ACC112 (cell line): Measurements from ENCODE around the gene SH3PXD2A.

ENCODE experiments used
- H2AFZ ChIP-seq: fragments of 200-600 bp; sonication (generic); one replicate; pipeline ENCODE4 v1.6.0; 2017; ENCODE audit warnings: antibody characterized with exemption, low read length; ENCODE audit not compliant: unreplicated experiment
- H3K27ac ChIP-seq: fragments of 200-600 bp; sonication (generic); 2 replicates; pipeline ENCODE4 v1.5.1; 2014; ENCODE audit warnings: low read depth, mild to moderate bottlenecking, antibody characterized with exemption, low read length, moderate library complexity
- H3K27me3 ChIP-seq: fragments of 200-600 bp; sonication (generic); 2 replicates; pipeline ENCODE4 v1.6.1; 2014; ENCODE audit warnings: mild to moderate bottlenecking, antibody characterized with exemption, low read length, moderate library complexity, mixed read lengths; ENCODE audit not compliant: insufficient read depth
- H3K36me3 ChIP-seq: fragments of 200-600 bp; sonication (generic); 2 replicates; pipeline ENCODE4 v1.6.1; 2016; ENCODE audit warnings: mild to moderate bottlenecking, antibody characterized with exemption, low read length, moderate library complexity, mixed read lengths; ENCODE audit not compliant: insufficient read depth
- H3K4me1 ChIP-seq: fragments of 200-600 bp; sonication (generic); one replicate; pipeline ENCODE4 v1.6.1; 2016; ENCODE audit warnings: low read length, mixed read lengths; ENCODE audit not compliant: insufficient read depth, unreplicated experiment, control insufficient read depth
- H3K4me3 ChIP-seq: fragments of 200-600 bp; sonication (generic); 2 replicates; pipeline ENCODE4 v1.5.1; 2014; ENCODE audit warnings: mild to moderate bottlenecking, low read depth, low read length
- H3K79me2 ChIP-seq: fragments of 200-600 bp; sonication (generic); one replicate; pipeline ENCODE4 v1.6.0; 2016; ENCODE audit warnings: low read length; ENCODE audit not compliant: control insufficient read depth, unreplicated experiment, insufficient read depth

The SH3PXD2A gene

GRCh38 chr10:103618575-103619423 is 236.6 kb downstream of the SH3PXD2A start:
- Histone ChIP-seq H3K4me3 (no peak overlapping the region), H3K36me3 (no peaks in the 10 kb centered on the region), H3K27me3 (no peaks in the 10 kb centered on the region), H3K79me2 (no peaks in the 10 kb centered on the region), H2AFZ (no peak overlapping the region), H3K27ac (peak overlapping the region; percentile 38; the same call in 1 of the 2 replicates), H3K4me1 (peaks cover 55% of the 10 kb centered on the region)

DNA sequence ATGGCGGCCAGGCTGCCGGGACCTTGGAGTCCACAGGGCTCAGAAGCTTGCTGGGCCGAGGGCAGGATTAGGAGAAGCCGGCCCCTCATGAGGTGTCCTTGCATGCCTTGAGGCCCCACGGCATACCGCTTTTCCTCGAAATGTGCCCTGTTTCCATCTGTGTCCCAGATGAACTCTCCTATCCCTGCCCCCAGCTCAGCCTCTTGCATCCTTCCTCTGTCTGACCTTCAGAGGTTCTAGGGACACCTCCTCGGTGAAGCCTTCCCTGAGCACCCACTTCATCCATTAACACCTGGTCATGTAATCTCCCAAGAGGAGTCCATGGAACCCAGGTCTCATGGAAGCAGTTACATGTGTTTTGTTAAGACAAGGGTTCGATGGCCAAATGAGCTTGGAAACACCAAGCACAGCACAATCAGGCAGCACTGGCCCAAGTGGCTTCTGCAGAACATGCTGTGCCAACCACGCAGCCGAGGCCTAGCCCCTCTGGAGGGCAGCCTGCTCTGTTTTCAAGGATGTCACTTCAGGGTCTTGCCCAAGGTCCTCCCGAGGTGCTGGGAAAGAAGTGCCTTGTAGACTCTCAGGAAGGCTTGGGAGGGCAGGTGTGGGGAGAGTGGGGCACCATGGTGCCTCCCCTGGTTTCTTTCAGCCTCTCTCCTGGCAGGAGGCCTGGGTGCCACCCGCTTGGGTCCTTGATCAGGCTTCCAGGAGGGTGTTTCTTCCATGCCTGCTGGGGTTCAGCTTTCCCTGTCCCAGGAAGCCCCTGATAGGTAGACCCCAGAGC is 237.6 kb downstream of the SH3PXD2A start:
- Histone ChIP-seq H3K79me2 (no peaks in the 10 kb centered on the region), H3K4me1 (peaks cover 59% of the 10 kb centered on the region), H3K4me3 (no peak overlapping the region), H3K27ac (no peak overlapping the region), H2AFZ (no peak overlapping the region), H3K36me3 (no peaks in the 10 kb centered on the region), H3K27me3 (no peaks in the 10 kb centered on the region)

DNA sequence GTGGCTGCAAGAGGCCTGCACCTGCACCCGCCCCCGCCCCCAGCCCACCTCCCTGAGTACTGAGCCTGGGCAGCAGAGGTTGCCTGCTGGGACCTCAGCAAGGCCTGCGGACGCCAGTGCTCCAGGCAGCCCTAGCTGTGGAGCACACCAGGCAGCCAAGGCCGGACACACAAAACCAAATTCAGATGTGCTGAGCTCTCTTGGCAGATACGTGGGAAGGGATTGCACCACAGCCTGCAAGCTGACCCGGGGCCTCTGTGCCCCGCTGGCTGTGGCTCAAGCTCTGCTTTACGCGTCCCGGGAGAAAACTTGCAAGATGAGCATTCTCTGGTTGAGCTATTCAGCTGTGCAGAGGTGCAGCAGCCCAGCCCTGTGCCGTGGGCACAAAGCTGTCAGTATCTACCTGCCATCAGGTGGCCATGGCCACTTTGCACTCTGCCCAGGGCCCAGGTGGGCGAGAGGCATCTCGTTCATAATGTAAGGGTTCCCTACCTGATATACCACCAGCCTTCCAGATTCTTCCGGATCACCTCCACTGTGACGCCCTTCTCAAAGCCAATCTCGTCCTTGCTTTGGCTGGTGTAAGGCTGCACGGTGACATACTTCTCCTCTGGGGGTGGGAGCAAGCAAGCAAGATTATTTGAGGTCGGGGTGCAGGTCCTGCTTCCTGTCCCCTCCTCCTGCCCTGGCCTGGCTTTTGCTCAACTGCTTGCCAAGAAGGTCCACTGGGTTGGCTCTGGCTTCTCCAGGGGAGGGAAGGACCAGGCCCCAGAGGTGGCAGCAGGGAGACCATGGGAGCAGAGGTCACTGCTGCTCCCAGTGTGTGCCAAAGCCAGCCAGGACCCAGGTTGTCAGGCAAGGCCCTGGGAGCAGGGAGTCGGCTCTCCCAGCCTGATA is 238.4 kb downstream of the SH3PXD2A start:
- Histone ChIP-seq H3K27me3 (no peaks in the 10 kb centered on the region), H2AFZ (no peak overlapping the region), H3K4me1 (peaks cover 67% of the 10 kb centered on the region), H3K79me2 (no peaks in the 10 kb centered on the region), H3K27ac (no peak overlapping the region), H3K4me3 (no peak overlapping the region), H3K36me3 (no peaks in the 10 kb centered on the region)

GRCh38 chr10:103614306-103615158 is 240.8 kb downstream of the SH3PXD2A start:
- H3K27me3 ChIP-seq, result no peaks in the 10 kb centered on the region
- H2AFZ ChIP-seq, result no peak overlapping the region
- no peaks in the 10 kb centered on the region for H3K36me3 ChIP-seq
- no peak overlapping the region for H3K4me3 ChIP-seq
- H3K4me1 ChIP-seq, result peaks cover 63% of the 10 kb centered on the region
- no peaks in the 10 kb centered on the region for H3K79me2 ChIP-seq
- H3K27ac ChIP-seq, result no peak overlapping the region

- H3K4me3 ChIP-seq, result no peak overlapping the region
- H3K36me3 ChIP-seq, result no peaks in the 10 kb centered on the region
- H3K79me2 ChIP-seq, result no peaks in the 10 kb centered on the region
- H2AFZ ChIP-seq, result no peak overlapping the region
- no peak overlapping the region for H3K27ac ChIP-seq
- H3K27me3 ChIP-seq, result no peaks in the 10 kb centered on the region
- H3K4me1 ChIP-seq, result peaks cover 54% of the 10 kb centered on the region
These were observed 241.8 kb downstream of the SH3PXD2A start for GRCh38 chr10:103613616-103614015.

DNA sequence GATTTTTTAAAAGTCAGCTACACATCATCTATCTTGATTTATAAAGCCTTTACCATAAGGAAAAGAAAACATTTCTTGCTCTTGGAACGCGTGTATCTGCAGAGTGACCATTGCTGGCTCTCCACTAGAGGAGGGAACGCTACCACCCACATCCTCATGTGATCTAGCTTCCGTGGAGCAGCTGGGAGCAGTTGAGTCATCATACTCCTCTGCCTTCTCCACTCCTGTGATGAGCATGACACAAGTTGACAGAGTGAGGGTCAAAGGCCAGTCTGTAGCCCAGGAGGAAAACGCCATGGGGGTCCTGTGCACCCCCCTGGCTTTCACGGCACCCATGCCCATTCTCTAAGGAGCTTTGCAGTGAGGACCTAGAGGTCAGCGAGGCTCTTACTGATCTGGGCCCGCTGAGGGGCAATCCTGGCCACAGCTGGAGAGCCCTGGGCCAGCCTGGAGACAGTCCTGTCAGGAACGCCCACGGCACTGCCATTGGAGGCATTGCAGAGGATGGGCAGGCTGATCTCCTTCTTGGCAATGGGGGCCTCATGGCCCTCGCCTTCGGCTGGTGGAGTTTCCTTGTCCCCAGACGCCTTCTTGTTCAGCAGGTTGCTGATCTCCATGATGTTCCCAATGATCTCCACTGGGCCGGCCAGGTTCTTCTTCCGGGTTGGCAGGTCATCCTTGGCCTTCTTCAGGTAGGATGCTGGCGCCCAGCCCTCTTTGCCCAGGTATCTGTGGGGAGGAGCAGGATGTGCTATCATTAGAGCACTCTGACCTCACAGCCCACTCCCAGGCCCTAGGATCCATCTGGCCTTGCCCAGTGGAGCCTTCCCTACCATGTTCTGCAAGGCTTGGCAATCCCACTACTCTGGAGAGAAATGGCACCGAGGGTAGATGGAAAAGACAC is 242.7 kb downstream of the SH3PXD2A start:
- Histone ChIP-seq H3K4me3 (no peak overlapping the region), H3K4me1 (peaks cover 45% of the 10 kb centered on the region), H3K79me2 (no peaks in the 10 kb centered on the region), H3K36me3 (no peaks in the 10 kb centered on the region), H3K27me3 (no peaks in the 10 kb centered on the region), H3K27ac (no peak overlapping the region), H2AFZ (no peak overlapping the region)

- H3K4me3 ChIP-seq, result no peak overlapping the region
- no peaks in the 10 kb centered on the region for H3K79me2 ChIP-seq
- H3K27me3 ChIP-seq, result no peaks in the 10 kb centered on the region
- no peaks in the 10 kb centered on the region for H3K36me3 ChIP-seq
- H2AFZ ChIP-seq, result no peak overlapping the region
- H3K4me1 ChIP-seq, result peaks cover 29% of the 10 kb centered on the region
- H3K27ac ChIP-seq, result no peak overlapping the region
These were observed 244.4 kb downstream of the SH3PXD2A start for GRCh38 chr10:103610921-103611511.

DNA sequence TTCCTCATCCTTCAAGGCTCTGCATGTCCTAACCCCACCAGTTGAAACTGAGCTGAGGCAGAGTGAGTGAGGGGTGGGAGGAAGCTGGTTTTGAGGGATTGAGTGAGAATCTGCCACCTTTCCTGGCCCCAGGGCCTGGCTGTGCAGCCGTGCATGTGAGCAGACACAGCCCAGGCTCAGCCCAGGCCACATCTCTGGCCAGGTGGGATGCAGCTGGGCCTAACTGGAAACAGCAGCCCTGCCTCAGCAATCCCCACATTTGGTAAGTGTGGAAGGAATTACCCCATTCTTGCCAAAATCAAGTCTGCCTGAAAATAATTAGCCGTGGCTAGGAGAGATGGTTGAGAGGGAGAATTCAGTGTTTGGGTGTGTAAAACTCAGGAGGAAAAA is 245.3 kb downstream of the SH3PXD2A start:
- H3K36me3 ChIP-seq, result no peaks in the 10 kb centered on the region
- no peaks in the 10 kb centered on the region for H3K79me2 ChIP-seq
- peaks cover 21% of the 10 kb centered on the region for H3K4me1 ChIP-seq
- no peak overlapping the region for H2AFZ ChIP-seq
- no peaks in the 10 kb centered on the region for H3K27me3 ChIP-seq
- no peak overlapping the region for H3K27ac ChIP-seq
- no peak overlapping the region for H3K4me3 ChIP-seq
